ENCODE data around the gene RAD51B.
"Not testable (repeated sequence)": the region's sequence is repeated elsewhere in the genome, so short reads cannot be mapped to it uniquely, and the experiment has no call there.

Gene RAD51B

GRCh38 chr14:68186500-68187276 lies 367.1 kb downstream of the RAD51B start:
- DNase-seq, result not testable (repeated sequence)

- no peak for DNase-seq
Measured at GRCh38 chr14:68188174-68188573, 368.6 kb downstream of the RAD51B start.

DNA sequence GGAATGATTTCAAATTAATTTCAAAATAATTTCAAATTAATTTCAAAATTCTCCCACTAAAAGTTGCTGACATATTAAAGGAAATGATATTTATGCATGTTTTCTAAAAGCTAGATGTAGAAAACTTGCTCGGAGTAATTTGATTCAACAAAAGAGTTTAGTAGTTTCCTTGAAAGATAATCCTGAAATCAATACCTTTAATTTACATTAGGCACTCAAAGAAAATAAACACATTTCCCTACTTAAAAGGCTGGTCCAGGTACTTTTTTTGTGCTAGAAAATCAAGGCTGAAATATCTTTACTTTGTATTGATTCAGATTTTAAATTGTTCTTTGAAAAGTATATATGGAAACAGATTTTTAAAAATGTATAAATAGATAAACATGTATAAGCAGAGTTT lies 370.5 kb downstream of the RAD51B start:
- DNase-seq, result no peak

- peak; percentile 40 for DNase-seq
Measured at GRCh38 chr14:68191567-68192321, 372.2 kb downstream of the RAD51B start.

DNA sequence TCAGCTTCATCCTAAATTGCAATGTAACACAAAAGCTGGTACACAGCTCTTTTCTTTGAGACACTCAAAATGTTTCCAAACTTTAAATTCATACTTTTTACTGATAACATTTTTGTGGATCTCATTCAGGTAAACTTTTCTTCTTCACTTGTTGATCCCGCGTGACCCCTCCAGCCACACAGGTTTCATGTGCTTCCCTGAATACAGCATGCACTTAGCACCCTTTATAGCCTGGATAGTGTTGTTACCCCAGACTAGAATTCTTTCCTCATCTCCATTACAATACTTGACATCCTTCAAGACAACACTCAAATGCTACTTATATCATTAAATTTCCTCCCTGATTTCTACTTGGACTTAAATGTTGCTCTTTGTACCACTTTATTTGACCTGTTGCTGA lies 373.4 kb downstream of the RAD51B start:
- no peak for DNase-seq

- peak; percentile 25 for DNase-seq
Measured at GRCh38 chr14:68193970-68194681, 374.5 kb downstream of the RAD51B start.

DNA sequence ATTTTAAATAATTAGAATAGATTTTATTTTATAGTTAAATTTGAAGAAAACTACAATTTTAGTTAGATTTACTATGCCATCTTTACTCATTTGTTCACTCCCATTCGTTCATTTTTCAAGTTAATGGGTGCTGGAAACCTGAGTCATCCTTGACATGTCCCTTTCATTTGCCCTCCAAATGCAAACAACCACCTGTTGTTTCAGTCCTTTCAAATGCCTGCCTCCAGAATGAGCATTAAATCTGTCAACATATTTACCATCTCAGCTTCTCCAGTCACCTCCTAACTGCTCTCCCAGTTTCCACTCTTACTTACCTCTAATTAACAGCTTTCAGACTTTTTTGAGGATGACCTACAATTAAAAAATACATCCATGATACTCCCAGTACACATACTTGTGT lies 375.5 kb downstream of the RAD51B start:
- DNase-seq, result peak; percentile 92

GRCh38 chr14:68198713-68199495 lies 379.3 kb downstream of the RAD51B start:
- no peak for DNase-seq

DNA sequence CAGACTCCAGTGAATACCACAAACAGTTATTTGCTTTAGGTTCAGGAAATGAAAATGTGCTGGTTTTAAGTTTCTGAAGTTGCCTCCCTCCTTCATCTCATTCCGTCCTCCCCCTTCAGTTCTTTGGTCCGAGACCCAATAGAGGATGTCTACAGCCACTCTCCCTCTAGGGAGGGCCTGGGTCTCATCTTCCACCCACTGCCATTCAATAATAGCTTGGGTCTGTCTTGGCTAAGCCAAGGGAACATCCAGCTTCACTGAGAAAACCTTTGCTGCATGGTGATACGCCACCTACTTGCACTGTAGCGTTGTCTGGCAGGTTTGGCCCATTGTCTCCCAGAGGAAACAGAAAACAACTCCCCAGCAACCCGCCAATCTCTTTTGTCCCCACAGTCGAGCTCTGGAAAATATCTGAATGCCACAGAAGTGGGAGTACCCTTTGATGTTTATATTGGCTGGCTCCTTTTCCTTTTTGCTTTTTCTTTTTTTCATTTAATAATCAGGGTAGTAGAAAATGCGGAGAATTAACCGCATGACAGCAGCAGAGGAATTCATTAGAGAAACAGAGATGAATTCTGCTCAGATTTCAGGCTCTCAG lies 380.1 kb downstream of the RAD51B start:
- no peak for DNase-seq

GRCh38 chr14:68203871-68204270 lies 384.3 kb downstream of the RAD51B start:
- DNase-seq, result no peak

DNA sequence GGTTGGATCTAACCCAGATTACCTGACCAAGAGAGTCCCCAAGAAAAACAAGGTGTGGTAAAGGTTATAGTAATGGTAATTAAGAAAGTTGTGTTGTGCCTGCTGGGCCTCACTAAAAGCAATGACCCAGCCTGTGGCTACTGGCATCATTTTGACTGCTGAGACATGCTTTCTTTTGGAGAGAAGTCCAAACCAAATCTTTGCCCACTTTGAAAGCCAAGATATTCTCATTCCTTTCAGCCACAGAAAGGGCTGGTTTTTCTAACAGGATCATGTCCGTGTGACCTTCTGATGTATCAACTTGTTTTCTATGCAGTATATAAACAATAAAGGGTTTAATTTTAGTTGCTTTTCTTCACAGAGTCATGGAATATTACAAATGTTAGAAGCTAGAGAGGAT lies 388.6 kb downstream of the RAD51B start:
- DNase-seq, result no peak

DNA sequence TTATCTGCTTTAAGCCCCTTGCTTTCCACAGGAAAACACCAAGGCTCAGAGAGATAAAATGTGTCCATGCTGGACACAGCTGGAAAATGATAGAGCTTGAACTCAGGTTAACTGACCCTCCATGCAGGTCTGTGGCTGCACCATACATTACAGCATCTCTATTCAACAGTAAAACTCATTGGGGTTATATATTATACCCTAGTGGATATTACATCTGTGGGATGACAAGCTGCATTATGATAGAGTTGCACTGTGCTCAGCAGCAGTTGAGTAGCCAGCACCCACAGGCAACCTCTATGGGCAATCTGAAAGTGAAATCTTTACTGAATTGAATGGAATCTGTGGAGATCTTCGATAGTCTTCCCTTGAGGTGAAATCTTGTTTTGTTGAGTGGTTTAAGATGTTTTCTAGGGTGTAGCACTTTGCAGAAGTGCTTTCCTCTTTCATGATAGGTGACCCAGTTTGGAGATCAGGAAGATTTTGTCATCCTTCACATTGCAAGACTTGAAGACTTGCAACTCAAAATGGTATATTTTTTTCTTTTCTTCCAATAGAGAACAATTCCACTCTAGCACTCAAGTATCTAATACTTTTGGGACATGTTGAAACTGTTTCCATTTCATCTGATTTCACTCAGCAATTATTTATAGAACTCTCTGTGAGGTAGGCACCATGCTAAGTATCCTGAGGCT lies 389.2 kb downstream of the RAD51B start:
- no peak for DNase-seq

DNA sequence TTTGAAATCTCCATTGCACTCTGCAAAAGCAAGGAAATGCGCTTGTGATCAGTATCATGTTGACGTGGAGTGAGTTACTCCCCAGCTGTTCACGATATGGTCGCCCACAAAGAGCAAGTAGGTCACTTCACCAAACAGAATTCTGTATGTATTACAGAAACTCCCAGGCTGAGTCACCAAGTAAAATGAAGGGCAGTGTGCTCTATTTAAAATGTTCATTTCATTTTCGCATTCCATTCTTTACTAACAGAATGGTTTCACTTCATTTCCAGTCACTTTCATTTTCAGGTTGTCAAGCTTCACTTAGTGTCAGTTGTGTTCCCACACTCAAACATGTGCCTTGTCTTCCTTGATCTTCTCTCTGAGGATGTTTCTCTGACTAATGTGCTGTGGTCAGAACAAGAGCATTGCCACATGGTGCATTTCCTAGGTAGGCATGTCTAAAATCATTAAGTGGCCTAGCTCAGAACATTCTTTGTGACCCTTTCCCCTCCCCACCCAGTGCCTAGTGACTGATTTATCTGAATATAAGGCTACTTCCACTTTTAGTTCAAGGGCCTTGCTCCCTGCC lies 391.2 kb downstream of the RAD51B start:
- DNase-seq, result no peak

DNA sequence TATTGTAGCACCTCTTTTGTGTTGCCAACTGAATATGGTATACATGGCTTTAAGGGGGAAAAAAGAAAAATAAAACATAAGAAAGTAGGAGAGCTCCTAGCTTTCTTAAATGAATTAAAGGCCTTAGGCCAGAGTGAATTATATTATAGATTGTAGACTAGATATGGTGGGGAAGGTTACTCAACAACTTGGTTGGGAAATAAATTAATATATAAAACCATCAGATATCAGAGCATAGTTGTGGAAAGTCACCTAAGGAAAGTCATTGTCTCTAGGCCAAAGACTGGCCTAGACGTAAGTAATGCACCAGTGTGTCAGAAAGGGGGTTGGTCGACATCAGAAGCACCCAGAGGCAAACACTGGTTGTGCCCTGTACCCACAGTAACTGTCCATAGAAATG lies 391.8 kb downstream of the RAD51B start:
- DNase-seq, result no peak

GRCh38 chr14:68211886-68212285 lies 392.3 kb downstream of the RAD51B start:
- DNase-seq, result no peak

DNA sequence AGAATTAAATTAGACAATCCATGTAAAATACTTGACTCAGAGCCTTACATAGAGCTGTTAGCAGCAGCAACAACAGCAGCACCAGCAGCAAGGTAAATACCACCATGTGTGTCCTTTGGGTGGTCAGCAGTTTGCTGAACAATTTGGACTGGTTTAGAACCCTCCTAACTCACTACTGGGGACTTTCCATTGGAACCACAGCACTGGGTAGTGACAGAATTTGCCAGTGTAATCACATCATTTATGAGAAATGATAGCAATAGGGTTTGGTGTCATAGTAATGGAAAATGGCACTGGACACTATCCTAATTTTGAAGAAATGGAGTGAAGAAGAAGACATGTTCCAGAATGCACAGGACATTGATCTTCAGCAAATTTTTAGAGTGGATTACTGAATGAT lies 392.8 kb downstream of the RAD51B start:
- DNase-seq, result no peak

DNA sequence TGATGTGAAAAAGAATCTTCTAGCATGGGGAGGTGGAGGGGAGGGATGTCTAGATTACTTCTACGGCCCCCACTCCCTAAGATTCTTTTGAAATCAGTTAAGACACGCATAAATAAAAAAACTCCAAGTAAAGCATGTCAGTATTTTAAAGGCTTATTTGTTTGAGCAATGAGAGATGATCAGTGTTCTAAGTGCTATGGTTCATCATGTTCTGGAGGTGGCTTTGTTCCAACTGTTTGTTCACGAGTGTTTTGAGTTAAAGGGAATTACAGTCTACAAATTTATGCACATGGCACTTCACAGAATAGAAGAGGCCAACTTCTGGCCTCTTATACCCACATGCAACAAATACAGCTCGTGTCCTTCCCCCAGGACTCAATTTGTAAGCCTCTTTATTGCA lies 394.9 kb downstream of the RAD51B start:
- DNase-seq, result peak; percentile 55

DNA sequence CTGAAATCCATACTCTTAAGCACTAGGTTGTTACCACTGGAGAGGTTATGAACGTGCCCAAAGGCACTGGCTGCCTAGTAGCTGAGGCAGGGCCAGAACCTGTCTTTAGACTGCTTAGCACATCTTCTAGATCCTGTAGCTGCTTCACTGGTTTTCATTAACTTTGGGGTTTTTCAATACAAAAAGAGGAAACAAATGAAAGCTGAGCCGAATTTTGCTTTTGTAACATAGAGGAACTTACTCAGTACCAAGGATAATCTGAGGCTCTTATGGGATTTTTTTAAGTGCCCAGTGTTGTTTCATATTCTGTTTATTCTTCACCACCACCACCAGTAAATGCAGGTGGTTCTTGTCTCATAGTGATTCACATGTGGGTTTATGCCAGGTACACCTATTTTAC lies 396.1 kb downstream of the RAD51B start:
- no peak for DNase-seq

DNA sequence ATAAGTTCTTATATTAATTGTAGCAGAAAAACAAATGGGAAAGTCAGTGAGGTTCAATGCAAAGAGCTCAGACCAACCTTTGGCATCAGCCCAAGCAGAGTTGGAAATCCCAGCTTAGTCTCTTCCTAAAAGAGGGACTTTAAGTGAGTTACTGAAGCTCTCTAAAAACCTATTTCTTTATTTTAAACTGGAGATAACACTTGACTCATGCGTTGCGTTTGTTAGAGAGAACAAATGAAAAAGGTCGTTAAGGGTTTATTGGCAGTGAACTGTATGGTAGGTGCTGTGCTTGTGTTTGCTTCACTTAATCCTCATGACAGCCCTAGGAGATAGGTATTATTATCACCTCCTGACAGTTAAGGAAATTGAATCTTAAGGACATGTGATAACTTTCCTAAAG lies 396.5 kb downstream of the RAD51B start:
- DNase-seq, result peak; percentile 54

DNA sequence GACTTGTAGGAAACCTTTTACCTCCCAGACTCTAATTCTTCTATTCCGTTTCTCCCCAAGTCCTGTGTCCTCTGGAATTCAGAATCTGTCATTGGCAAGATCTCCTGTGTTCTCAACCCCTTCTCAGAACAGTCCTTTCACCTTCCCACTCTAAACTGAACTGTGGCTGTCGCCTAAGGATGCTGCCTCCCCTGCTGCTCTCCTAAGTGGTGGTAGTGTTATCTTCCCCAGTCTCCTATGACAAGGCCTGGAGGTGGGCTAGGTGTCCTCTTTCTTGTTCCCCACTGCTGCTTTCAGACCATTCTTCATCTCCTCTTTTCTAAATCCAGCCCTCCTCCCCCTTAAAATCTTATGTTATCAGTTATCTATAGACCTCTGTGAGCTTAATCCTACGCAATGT lies 397.4 kb downstream of the RAD51B start:
- DNase-seq, result no peak

DNA sequence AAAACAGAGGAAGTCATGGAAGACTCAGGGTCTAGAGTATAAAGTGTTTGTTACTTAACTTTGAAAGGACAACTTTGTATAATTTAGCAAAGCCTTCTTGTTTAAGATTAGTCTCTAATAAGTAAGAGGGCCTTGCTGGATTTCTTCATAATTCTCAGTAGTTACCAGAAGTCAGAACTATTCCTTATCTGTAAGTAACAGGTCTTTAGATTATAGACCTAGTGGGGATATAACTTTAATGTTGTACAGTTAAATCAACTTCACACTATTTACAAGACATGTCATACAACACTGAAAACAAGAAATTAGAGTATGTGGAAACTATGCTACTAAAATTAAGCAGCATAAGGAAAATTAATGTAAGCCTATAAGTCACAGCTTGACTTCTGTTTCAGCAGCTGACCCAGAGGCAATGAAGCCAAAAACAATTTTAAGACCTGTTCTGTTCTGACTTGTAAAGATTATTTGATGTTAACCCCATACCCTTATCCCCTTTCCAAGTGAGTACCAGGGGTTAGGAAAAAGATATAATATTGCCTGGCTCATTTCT lies 398.3 kb downstream of the RAD51B start:
- DNase-seq, result no peak

All from NCI-H1092 treated with DMSO at 0.1 percent for 48 hours (cell line).